ENCODE results near the gene DACT2.
"Not testable (repeated sequence)": the region's sequence is repeated elsewhere in the genome, so short reads cannot be mapped to it uniquely, and the experiment has no call there.

- not testable (repeated sequence) for TF ChIP-seq CTCF, POLR2A (IDR thresholded peaks at IDR 0.05)
These were observed 7.5 kb downstream of the DACT2 start for GRCh38 chr6:168312125-168312507.

Data from right lobe of liver (tissue), 4 donors.